ENCODE measurements around the gene ST7L. TPM values are rescaled to one million over a fixed set of nuclear protein-coding genes. Genes with fewer than 3 reads are reported as not detected.
"Not testable (repeated sequence)": the region's sequence is repeated elsewhere in the genome, so short reads cannot be mapped to it uniquely, and the experiment has no call there.

Gene ST7L, protein sequence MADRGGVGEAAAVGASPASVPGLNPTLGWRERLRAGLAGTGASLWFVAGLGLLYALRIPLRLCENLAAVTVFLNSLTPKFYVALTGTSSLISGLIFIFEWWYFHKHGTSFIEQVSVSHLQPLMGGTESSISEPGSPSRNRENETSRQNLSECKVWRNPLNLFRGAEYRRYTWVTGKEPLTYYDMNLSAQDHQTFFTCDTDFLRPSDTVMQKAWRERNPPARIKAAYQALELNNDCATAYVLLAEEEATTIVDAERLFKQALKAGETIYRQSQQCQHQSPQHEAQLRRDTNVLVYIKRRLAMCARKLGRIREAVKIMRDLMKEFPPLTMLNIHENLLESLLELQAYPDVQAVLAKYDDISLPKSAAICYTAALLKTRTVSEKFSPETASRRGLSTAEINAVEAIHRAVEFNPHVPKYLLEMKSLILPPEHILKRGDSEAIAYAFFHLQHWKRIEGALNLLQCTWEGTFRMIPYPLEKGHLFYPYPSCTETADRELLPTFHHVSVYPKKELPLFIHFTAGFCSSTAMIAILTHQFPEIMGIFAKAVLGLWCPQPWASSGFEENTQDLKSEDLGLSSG
- 20.6 TPM for polyA plus RNA-seq (ENCODE audit: insufficient read length)

DNA sequence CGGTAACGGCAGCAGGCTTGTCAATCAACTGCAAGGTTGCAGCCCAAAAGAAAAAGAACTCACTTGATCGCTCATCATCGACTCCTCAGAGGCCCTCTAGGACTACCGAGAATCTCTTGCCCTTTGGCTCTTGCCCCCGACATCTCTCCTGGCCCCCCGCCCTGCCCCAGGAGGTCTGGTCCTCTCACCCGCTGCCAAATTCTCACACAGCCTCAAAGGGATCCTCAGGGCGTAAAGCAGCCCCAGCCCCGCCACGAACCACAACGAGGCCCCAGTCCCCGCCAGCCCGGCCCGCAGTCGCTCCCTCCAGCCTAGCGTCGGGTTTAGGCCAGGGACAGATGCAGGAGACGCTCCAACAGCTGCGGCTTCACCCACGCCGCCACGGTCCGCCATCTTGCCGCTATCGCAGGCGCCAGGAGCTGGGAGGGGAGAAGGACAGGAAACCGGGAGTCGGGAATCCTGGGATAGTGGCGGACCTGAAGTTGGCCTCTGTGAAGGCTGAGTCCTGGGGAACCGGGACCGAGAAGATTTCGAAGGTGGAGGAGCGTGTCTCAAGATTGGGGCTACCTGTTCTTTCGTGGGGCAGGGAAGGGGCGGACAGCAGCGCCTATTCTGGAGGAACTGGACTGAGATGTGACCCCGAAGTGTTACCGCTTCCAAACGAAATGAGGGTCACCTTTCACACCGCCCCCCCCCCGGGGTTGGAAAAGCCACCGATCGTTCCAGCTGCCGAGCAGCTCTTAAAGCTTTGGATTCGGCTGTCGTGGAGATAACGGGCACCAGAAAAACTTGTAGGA is at the start of gene ST7L:
TSS of gene ST7L (minus strand) at position 421 of the 797 bp plus-strand sequence. CDS start at position 393, 28 bp downstream.
- DNase-seq: peak; percentile 86

DNA sequence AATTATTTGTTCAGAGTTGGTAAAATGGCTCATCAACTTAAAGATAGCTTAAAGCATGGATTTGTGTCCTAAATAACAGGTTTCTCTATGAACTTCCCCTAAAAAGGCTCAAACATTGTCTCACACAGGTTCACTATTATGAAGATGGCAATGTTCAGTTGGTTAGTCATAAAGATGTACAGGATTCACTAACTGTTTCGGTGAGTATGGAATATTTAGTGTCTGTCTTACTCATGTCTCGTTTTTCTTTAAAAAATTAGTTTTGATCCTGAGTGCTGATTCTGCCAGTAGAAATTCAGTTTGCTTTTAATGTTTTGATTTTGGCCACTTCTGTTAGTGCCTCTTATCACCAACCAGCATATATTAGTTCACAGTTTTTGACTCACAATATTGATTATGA is 48.0 kb upstream of the ST7L start:
- no peak for DNase-seq

DNA sequence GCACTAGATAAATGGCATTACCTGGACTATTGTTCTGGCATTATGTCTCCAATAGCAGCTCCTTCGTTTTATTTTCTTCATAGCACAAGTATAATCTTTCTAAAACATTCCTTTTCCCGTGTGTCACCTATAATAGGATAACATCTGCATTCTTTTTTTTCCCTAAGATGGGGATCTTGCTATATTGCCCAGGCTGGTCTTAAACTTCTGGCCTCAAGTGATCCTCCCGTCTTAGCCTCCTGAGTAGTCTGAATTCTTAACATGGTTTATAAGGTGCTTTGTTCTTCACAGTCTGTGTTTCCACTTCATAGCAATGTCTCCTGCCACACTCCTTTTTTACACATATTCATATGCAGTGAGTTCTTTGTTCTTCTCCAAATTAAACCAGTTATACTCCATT is 46.9 kb upstream of the ST7L start:
- DNase-seq: no peak

DNA sequence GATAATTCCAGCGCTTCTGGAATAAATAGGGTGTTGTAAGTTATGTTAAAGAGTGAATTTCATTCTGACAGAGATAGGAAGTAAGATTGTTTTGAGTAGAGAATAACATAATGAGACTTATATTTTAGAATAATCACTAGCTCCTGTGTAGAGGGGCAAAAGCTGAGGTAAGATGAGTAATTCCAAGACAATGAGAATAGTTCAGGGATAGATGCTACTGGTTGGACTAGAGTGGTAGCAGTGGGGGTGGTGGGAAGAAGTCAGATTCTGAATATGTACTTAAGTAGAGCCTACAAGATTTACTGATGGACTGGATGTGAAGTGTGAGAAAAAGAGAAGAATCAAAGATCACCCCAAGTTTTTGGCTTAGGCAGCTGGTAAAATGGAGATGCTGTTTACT is 32.3 kb upstream of the ST7L start:
- DNase-seq: no peak

DNA sequence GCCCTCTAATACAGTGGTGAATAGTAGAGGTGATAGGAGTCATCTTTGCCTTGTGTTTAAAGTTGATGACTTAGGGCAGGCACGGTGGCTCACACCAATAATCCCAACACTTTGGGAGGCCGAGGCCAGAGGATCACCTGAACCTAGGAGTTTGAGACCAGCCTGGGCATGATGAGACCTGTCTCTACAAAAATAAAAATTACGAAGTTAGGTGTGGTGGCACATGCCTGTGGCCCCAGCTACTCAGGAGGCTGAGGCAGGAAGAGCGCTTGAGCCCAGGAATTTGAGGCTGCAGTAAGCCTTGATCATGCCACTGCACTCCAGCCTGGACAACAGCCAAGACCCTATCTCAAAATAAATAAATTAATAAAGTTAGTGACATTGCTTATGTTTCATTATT is 27.3 kb upstream of the ST7L start:
- DNase-seq: no peak

DNA sequence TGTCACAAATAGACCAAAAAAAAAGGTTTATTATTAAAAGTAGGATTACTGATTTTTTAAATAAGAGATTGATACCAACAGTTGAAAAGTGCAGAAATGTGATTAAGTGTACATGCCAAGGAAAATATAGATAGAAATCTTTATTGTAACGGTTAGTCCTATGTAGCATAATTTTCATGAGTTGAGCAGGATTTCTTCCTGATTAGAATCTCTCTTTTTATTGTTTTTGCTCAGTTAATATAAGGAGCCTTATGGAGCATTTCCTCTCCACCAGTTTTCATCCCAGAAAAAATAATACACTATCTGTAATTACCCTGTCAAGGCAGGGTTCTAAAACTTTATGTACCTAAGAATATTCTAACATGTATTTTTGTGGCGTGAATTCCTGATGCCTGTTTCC is 24.1 kb upstream of the ST7L start:
- no peak for DNase-seq

DNA sequence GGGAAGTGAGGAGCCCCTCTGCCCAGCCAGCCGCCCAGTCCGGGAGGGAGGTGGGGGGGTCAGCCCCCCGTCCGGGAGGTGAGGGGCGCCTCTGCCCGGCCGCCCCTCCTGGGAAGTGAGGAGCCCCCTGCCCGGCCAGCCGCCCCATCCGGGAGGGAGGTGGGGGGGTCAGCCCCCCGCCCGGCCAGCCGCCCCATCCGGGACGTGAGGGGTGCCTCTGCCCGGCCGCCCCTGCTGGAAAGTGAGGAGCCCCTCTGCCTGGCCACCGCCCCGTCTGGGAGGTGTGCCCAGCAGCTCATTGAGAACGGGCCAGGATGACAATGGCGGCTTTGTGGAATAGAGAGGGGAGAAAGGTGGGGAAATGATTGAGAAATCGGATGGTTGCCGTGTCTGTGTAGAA is 21.5 kb upstream of the ST7L start:
- DNase-seq: not testable (repeated sequence)

DNA sequence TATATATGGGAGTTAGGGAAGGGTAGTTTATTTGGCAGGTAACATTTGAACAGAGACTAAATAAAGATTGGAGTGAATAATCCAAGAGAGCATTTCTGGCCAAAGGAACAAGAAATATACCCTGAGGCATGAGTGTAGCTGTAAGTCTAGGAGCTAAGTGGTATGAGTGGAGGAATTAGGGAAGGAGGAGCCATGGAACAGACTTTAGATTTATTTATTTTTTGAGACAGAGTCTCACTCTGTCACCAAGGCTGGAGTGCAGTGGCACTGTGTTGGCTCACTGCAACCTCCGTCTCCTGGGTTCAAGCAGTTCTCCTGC is 19.1 kb upstream of the ST7L start:
- no peak for DNase-seq

DNA sequence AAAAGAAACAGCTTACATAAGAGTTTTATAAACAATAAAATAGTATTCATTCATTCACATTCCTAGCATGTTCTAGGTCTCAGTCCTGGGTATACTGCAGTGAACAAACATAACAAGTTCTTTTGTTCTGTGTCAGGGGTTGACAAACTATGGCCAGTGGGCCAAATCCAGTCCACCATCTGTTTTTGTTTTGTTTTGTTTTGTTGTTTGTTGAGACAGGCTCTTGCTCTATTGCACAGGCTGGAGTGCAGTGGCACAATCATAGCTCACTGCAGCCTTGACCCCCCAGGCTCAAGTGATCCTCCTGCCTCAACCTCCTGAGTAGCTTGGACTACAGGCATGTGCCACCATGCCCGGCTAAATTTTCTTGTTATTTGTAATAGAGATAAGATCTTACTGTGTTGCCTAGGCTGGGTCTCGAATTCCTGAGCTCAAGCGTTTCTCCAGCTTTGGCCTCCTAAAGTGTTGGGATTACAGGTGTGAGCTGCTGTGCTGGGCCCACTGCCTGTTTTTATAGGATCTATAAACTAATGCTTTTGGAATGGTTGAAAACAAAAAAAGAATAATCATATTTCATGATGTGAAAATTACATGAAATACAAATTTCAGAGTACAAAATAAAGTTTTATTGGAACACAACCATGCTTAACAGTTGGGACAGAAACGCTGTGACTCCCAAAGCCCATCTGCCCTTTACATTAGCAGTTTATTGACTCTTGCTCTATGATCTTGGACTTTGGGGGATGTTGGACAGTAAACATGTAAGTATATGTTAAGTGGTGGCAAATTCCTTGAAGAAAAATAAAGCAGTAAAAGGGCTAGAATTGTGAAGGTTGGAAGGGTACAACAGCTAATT is 18.5 kb upstream of the ST7L start:
- no peak for DNase-seq

DNA sequence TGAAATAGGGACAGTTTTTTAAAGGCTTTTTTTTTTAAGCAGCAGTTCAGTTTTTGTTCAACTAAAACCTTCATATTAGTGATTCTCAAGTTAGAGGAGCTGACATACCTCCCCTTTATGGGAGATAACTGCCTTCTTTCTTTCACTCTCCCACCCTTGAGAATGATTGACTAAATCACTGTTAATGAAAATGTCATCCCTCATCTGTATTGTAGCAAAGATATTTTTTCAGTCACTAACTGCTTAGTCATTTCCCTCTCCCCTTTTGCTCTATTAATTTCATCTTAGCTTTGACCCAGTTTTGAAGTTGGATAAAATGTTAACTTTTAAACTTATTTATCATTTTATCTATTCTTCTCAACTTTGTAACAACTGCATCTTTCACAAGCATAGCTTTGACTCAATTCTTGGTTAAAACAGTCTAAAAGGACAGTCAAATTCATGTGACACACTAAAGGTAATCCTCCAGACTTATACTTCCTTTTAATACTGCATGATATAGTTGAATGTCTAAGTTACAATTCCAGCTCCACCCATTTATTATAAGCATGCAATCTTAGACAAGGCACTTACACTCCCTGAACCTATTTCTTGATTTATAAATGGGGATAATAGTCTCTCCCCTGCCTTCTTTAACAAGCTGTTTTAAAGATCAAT is 17.8 kb upstream of the ST7L start:
- DNase-seq: no peak

DNA sequence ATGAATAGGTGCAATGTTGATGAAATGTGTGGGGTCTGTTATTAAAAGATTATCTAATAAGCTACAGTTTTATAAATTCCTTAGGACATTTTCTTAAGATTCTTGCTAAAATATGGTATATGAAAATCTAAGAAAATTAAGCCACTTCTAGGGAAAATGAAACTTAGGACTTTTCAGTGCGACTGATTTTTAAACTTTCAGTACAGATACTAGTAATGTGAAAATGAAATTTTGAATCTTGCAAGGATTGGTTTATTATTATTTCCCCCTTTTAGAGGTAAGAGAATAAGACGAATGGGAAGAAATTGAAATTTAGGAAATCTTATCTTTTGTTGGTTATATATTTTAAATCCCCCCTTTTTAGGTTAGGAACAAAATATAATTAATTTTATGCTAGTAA is 17.1 kb upstream of the ST7L start:
- no peak for DNase-seq

DNA sequence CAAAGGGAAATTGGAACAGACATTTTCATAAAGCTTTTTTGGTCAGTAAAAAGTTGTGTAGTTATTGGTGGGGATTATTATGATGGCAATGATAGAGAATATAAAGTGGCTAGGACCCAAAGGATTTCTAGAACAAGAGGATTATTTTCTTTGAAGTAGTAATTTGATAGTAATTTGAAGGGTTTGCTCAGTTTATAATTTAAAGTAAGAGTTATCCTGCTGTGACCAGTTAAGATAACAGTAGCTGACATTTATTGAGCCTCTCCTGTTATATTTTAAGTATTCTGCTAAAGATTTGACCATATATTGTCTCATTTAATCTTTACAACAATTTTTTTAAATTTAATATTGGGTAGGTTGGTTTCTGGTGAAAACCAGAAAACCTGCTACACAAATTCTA is 15.4 kb upstream of the ST7L start:
- DNase-seq: no peak

DNA sequence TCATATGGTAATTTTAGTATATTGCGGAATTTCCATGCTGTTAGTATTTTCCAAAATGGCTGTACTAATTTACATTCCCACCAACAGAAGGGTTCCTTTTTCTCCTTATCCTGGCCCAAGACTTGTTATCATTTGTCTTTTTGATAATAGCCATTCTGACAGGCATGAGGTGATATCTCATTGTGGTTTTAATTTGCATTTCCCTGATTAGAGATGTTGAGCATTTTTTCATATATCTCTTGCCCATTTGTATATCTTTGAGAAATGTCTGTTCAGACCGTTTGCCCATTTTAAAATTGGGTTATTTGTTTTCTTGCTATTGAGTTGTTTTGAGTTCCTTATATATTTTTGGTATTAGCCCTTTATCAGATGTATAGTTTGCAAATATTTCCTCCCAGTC is 14.7 kb upstream of the ST7L start:
- no peak for DNase-seq

DNA sequence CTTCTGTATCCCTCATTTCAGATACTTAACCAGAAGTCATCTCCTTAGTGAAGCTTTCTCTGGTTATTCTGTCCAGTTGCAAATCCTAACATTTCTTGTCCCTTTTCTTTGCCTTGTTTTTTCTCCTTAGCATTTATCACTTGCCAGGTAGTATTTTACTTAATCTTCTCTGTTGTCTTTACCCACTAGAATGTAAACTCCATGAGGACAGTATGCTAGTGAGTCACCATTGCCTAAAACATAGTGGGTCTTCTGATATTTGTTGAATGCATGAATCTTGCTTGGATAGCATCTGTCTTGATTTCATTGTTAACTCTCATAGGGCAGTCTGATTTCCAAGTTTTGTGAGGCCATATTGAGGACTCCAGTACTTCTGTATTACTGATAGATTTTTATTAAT is 10.3 kb upstream of the ST7L start:
- no peak for DNase-seq

DNA sequence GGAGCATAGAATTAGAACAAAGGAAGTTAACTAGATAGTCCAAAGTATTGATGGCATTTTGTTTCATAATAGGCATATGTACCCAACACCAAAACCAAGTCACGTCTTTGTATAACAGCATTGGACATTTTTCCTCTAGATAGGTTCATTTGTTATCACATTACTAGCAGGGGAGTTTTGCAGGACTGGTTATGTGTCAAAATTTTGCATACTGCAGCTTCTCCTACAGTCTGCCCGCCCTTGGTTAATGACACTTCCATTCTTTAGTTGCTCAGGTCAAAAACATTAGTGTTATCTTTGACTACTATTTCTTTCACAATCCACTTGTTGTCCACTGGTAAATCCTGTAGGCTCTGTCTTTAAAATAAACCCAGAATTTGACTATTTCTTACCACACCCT is 9.6 kb upstream of the ST7L start:
- DNase-seq: no peak

DNA sequence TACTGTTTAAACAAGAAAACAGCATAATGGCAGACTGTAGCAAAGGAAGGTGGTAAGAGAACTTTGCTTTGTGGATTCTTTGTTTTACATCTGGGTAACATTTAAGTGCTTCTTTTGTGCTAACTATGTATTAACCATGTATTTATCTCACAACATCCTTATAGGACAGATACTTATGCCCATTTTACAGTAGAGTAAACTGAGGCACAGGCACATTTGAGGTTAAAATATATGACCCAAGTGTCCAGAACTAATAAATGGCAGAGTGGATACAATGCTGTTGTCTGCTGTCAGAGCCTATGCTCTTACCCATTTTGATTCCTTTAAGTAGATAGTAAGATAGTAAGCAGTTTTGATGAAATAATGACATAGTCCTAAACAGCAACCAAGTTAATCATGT is 7.9 kb upstream of the ST7L start:
- no peak for DNase-seq

DNA sequence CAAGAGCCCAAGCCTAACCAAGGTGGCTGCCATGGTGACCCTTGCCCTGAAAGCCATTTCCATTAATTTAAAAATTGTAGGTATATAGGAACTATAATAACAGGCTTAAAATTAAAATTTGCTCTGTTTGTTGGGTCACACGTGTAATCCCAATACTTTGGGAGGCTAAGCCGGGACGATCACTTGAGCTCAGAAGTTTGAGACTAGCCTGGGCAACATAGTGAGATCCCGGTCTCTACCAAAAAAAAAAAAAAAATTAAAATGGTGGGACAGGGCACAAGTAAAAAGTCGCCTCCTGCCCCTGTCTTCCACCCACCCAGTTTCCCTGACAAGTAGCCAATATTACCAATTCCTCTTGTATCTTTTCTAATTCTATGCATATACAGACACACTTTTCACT is 7.3 kb upstream of the ST7L start:
- DNase-seq: no peak

DNA sequence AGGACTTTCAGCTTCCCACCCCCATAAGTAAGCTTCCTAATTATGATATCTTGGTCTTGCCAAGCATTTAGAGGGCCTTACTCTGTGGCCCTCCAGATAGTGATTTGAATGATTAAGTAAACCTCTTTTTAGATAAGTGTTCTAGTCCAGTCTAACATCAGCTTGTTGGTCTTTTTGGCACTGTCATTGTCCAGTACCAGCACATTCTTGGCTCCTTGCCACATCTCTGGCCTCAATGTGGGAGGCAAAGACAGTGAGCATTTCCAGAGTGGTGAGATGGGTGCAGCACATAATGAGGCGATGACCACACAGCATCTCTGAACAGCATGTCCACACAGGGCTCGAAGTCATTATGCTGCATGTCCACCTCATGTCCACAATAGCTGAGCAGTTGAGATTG is 6.8 kb upstream of the ST7L start:
- DNase-seq: peak; percentile 7

DNA sequence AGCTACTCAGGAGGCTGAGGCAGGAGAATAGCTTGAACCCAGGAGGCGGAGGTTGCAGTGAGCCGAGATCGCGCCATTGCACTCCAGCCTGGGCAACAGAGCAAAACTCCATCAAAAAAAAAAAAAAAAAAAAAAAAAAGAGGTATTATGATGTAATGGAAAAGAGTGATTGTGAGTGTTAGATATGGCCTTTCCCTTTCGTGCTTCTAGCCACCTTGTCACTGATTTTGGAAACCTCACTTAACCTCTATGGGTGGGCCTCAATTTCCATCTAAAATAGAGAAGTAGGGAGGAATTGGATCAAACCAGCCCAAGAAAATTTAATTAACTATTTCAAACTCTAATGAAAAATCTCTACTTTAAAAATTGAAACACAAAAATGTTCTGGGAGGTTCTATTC is 5.6 kb upstream of the ST7L start:
- DNase-seq: not testable (repeated sequence)

DNA sequence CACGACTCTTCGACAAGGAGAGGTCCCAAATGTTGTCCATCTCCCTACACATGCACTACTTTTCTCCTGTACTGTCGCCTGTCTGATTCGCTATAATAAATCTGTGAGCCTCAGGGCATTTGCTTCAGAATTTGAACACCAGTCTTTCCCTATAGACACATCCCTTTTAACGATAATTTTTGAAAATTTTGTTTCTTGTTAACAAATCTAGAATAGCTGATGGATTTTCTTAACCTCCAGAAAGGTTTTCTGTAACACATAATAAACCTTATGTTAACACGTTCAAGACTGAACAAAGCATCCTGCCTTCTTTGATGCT is 1.4 kb upstream of the ST7L start:
- DNase-seq: no peak

DNA sequence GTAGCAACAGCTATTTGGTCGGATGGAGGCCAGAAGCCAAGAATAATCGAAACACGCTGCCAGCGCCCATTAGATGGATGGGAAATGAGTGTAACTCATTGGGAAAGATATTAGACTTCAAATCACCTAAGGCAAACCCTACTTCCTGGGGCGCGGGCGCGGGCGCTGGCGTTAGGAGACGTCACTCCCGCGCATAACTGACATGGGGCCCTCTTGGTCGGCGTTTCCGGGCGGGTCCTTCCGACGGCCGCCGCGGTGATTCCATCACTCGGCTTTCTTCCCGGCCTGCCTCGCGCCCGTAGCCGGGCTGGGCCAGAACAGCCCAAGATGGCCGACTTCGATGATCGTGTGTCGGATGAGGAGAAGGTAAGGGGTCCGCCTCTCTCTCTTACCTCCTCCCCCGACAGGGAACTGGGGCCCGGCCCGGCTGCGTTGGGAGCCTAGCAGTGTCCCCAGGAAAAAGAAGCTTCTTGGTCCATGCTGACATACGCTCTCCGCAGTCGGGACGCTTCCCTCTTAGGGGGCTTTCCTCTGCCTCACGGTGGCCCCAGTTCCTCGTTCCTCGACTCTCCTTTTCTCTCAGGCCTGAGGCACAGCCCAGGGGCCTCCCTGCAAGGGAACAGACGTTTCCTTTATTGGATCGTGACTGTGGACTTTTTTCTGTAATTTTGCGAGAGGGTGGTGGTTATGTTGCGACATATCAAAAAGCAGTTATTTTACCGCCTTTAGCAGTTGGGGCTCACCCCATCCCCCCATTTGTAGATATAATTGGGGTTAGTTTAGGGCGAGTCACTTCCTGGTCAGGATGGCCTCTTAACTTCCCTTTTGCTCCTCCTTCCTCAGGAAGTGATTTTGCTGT is 806 bp upstream of the ST7L start, which contains the start of gene CAPZA1:
TSS of gene CAPZA1 (plus strand) at position 315 of the 859 bp plus-strand sequence. CDS start at position 328, 13 bp downstream.
- DNase-seq: peak; percentile 96
